GM12891 (cell line): ENCODE measurements around the gene SYNDIG1.

Experiments used
- DNase-seq: peaks from one replicate; pipeline ENCODE4 v3.0.0; 2011; ENCODE audit warnings: low spot score; ENCODE audit not compliant: insufficient read length
- FAIRE-seq: peaks from 2 replicates; lab custom pipeline; 2011; peaks lifted over from hg19 to GRCh38; lab: Jason Lieb, UNC
- PAX5 ChIP-seq: IDR thresholded peaks from 2 replicates; pipeline ENCODE4 v1.6.1; 2011; ENCODE audit warnings: low read length, moderate library complexity, mild to moderate bottlenecking; ENCODE audit not compliant: insufficient read depth, severe bottlenecking
- POLR2A ChIP-seq: IDR thresholded peaks from 2 replicates; pipeline ENCODE4 v1.6.1; 2011; ENCODE audit warnings: low read depth, low read length, control low read depth
- POLR2AphosphoS5 ChIP-seq: IDR thresholded peaks from 2 replicates; pipeline ENCODE4 v1.6.1; 2011; ENCODE audit warnings: low read depth, low read length, control low read depth
- POU2F2 ChIP-seq: IDR thresholded peaks from 2 replicates; pipeline ENCODE4 v1.6.1; 2011; ENCODE audit warnings: low read depth, mild to moderate bottlenecking, control low read depth, low read length, moderate library complexity
- SPI1 ChIP-seq: IDR thresholded peaks from 2 replicates; pipeline ENCODE4 v1.6.1; 2011; ENCODE audit warnings: low read depth, low read length, control low read depth
- TAF1 ChIP-seq: IDR thresholded peaks from 2 replicates; pipeline ENCODE4 v1.6.1; 2011; ENCODE audit warnings: low read depth, low read length, control low read depth

SYNDIG1 gene

GRCh38 chr20:24584538-24585356 lies 115.3 kb downstream of the SYNDIG1 start:
- TF ChIP-seq POLR2AphosphoS5 (no peak), SPI1 (no peak), POU2F2 (no peak), POLR2A (no peak), PAX5 (no peak), TAF1 (no peak)
- DNase-seq (no peak), FAIRE-seq (no peak)

GRCh38 chr20:24585796-24586522 lies 116.5 kb downstream of the SYNDIG1 start:
- no peak for DNase-seq
- TF ChIP-seq POLR2AphosphoS5: no peak
- TF ChIP-seq SPI1: no peak
- no peak for TF ChIP-seq POU2F2
- no peak for TF ChIP-seq TAF1
- TF ChIP-seq PAX5: no peak
- TF ChIP-seq POLR2A: no peak
- FAIRE-seq: no peak

DNA sequence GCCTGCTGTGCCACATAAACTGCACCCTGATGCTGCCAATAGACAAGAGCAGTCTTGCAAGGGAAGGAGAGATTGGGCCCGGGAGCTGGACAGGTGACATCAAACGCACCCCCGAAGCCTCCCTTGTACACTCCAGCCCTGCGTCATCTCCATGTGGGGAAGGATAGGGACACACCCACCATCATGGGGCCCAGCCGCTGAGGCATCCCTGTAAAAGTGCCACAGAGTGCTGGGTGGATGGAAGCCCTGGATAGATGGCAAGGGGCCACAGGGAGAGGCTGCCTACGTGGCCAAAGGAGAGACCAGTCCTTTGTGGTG lies 117.1 kb downstream of the SYNDIG1 start:
- FAIRE-seq (no peak), DNase-seq (no peak)
- TF ChIP-seq POLR2A (no peak), PAX5 (no peak)

DNA sequence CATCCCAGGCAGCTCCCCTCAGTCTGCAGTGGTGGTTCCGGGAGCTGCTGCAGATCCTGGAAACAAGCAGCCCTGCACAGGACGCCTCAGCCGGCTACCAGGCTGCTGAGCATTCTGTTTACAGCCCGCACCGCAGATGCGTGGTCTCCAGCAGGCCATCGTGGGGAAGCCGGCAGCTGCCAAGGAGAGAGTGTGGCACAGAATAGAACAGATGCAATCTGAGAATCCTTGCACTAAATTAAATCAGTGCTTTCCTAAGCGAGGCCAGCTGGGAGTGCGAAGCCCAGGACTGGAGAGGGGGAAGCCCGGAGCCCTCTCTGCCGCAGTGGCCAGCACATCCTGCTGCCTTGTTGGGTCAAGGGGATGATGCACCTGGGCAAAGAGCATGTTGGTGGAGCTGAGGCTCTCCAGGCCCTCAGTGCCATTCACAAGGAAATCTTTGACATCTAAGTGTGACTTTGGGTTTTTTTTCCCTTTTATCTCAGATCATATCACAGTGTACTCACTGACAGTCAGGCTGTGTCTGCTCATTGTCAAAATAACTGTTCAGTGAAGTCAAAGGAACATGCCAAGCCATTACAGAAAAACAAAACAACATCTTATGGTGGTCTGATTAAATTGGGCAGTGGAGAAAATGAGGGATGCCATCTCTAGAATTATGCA lies 118.1 kb downstream of the SYNDIG1 start:
- FAIRE-seq: no peak
- DNase-seq: no peak
- no peak for TF ChIP-seq POLR2A
- TF ChIP-seq PAX5: no peak
- TF ChIP-seq SPI1: no peak
- TF ChIP-seq POU2F2: no peak
- TF ChIP-seq POLR2AphosphoS5: no peak
- TF ChIP-seq TAF1: no peak

DNA sequence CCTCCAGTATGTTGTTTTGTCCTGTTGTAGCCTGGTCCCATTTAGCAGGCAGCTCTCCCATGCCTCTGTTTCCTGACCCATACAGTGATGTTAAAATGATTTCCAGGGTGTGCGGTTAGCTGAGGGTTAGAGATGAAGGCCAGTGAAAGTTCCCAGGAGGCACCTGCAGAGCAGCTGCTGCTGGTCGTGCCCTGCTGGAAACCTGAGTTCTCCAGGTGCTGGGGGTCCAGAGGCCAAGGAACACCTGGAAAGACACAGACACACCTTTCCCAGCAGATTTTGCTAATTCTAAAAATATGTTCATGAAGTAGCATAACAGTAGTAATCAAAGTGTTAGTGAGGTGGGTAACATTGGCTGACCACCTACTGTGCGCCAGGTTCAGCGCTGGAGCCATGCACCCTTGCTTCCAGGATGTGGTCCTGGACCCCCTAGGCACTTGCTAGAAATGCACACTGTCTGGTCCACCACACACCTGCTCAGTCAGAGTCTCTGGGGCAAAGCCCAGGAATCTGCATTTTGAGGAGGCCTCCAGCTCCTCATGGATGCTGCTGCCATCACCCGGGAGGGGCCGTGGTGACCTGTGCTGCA lies 118.7 kb downstream of the SYNDIG1 start:
- DNase-seq: no peak
- no peak for TF ChIP-seq POLR2AphosphoS5
- TF ChIP-seq PAX5: no peak
- no peak for TF ChIP-seq TAF1
- TF ChIP-seq SPI1: no peak
- no peak for TF ChIP-seq POU2F2
- no peak for TF ChIP-seq POLR2A
- no peak for FAIRE-seq

- FAIRE-seq (no peak), DNase-seq (no peak)
- TF ChIP-seq SPI1: no peak
- no peak for TF ChIP-seq PAX5
- no peak for TF ChIP-seq TAF1
- no peak for TF ChIP-seq POU2F2
- no peak for TF ChIP-seq POLR2A
- no peak for TF ChIP-seq POLR2AphosphoS5
These were observed 119.4 kb downstream of the SYNDIG1 start for GRCh38 chr20:24588725-24589340.

DNA sequence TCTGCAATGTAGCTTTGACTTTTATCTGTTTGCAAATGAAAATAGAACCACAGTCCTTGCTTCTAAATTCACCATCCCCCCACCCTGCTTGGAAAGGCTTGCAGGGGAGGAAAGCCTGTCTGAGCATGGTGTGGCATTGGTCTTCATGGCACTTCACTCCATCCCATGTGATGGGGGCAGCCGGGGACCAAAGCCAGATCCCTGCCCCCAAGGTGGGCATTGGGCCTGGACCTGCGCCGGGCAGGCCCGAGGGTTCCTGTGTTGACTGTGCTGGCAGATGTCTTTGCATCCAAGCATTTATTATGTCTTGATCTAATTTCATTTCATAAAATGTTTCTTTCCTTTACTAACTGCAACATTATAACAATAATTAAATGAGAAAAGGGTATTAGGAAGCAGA lies 120.0 kb downstream of the SYNDIG1 start:
- FAIRE-seq (no peak), DNase-seq (no peak)
- TF ChIP-seq POU2F2 (no peak), TAF1 (no peak), POLR2AphosphoS5 (no peak), POLR2A (no peak), PAX5 (no peak), SPI1 (no peak)

GRCh38 chr20:24589815-24590177 lies 120.4 kb downstream of the SYNDIG1 start:
- FAIRE-seq (no peak), DNase-seq (no peak)
- no peak for TF ChIP-seq TAF1
- no peak for TF ChIP-seq SPI1
- no peak for TF ChIP-seq POLR2A
